Limb (tissue), 2 donors: Measurements from ENCODE around the gene ARID3A.

Source experiments
- DNase-seq, 2 donors: peaks; one replicate each; pipeline ENCODE4 v3.0.0-alpha.2; 2016; ENCODE audit errors: extremely low spot score in 2 of 2

Gene ARID3A

GRCh38 chr19:960601-960938, 34.7 kb downstream of the ARID3A start:
- no peak for DNase-seq

GRCh38 chr19:961866-962620, 36.2 kb downstream of the ARID3A start:
- DNase-seq: no peak

DNA sequence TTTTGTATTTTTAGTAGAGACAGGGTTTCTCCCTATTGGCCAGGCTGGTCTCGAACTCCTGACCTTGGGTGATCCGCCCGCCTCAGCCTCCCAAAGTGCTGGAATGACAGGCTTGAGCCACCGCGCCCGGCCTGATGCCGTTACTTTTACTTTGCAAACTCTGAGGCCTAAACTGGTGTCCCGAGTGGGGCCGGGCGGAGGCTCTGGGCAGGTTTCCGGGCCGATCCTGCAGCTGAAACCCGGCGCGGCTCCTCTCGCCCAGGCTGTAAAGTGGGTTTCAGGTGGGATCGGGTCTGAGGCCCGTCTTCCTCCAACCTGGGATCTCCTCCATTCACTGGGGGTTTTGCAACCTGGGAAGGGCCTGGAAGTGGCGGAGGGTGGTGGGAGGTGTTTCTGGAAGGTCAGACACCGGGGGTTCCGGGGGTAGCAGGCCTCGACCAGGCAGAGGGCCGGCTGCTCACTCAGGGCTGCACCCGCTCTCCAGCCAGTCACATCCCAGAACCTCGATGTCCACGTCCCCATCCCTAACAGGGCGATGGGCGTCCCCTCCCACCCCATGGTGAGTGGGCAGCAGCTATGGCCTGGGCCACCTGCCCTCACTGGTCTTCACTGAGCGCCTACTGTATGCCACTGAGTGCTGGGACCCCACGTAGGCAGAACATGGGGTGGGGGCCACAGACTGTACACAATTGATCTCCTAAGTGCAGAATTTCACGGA, 37.0 kb downstream of the ARID3A start:
- no peak for DNase-seq

GRCh38 chr19:963486-963951, 37.7 kb downstream of the ARID3A start:
- no peak for DNase-seq

GRCh38 chr19:964116-964520, 38.3 kb downstream of the ARID3A start:
- no peak for DNase-seq

GRCh38 chr19:964761-965694, 39.2 kb downstream of the ARID3A start:
- no peak for DNase-seq

- DNase-seq: no peak
Observed at GRCh38 chr19:966485-967088, 40.8 kb downstream of the ARID3A start.

DNA sequence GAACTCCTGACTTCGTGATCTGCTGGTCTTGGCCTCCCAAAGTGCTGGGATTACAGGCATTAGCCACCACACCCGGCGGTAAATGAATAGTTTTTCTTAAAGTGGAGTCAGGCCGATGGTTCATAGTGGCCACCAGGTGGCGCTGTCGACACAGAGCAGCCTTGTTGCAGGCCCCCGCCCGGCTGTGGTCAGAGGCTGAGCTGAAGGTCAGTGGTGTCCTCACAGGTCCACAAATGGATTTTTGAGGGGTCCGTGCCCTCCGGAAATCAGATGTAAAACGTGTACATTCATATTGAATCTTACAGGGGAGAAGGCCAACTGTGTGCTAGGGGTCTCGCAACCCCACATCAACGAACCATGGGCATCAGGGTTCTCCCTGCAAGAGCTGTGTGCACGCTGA, 44.9 kb downstream of the ARID3A start:
- no peak for DNase-seq

DNA sequence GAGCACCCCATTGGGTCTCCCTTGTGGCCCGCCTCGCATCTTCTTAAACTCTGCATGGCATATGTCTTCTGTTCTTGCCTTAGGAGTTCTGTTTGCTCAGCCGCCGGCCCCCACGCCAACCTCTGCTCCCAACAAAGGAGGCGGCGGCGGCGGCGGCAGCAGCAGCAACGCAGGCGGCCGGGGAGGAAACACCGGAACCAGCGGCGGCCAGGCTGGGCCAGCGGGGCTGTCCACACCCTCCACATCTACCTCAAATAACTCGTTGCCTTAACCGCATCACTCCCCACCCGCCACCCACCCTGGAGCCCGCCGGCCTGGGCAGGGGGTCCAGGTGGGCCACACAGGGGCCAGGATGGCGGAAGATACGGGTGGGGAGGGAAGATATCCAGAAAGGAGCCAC, 46.0 kb downstream of the ARID3A start:
- DNase-seq: no peak

DNA sequence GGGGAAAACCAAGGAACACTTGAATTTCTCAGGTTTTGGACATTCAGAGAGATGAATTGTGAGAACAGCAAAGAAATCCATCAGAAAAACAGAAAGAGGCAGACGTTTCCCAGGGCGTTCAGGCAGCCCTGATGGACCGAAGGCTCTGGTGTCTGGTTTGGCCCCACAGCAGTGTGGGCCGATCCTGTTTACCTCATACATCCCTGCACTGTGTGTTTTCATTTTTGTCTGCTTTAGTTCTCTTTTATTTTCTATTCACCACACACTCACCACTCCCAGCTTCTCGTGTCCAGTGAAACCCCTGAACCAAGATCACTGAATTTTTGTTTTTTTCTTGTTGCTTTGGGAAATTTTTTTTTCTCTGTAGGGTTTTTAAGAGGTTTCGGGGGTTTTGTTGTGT, 46.4 kb downstream of the ARID3A start:
- no peak for DNase-seq

DNA sequence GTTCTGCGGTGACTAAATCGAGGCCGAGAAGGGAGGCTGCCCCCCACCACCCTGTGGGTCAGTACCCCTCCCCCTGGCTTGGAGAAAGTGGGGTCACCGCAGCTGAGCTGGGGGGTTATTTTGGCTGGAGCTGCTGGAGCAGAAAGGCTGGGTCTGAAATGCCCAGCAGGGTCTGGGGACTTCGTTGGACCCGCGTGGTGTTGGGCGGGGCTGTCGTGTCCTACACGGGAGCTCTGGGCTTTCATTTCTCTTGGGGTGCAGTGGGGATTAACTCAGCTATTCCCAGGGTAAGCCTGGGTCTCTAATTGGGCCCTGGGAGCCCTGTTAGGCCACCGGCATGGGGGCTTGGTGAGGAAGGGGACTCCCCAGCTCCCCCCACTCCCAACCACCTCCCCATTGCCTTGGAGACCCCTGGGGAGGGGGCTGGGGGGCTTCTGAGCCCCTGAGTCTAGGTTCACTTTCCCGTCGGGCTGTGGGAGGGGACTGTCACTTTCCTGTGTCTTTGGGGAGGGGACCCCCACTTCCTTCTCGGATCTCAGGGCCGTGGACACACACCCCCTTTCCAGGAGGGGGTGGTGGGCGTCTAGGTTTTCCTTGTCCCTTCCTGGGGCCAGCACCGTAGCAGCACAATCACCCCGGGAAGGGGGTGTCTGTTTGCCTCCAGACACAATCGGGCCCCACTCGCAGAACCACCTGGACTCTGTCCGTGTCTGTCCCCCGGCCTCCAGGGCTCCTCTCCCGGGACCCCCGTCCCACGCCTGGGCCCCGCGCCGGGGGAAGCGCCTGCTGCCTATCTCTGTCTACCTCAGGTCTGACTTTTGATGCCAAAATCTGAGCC, 48.1 kb downstream of the ARID3A start:
- no peak for DNase-seq

- no peak for DNase-seq
Observed at GRCh38 chr19:974564-975257, 48.9 kb downstream of the ARID3A start.

DNA sequence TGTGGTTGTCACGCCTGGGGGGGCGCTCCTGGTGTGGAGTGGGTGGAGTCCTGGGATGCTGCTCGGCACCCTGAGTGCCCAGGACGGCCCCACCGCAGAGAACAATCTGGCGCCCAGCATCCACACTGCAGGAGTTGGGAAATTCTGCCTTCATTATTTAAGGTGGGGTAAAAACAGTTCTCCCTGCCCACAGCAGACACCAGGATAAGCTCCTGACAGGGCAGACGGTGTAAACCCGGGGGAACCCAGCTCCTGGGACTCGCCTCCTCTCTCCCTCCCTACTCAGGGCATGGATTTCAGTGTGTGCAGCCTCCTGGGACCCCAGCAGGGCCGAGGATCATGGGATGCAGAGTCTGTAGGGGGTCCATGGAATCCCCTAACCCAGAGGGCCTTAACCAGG, 50.6 kb downstream of the ARID3A start:
- DNase-seq: no peak

- no peak for DNase-seq
Observed at GRCh38 chr19:977058-977464, 51.2 kb downstream of the ARID3A start.

DNA sequence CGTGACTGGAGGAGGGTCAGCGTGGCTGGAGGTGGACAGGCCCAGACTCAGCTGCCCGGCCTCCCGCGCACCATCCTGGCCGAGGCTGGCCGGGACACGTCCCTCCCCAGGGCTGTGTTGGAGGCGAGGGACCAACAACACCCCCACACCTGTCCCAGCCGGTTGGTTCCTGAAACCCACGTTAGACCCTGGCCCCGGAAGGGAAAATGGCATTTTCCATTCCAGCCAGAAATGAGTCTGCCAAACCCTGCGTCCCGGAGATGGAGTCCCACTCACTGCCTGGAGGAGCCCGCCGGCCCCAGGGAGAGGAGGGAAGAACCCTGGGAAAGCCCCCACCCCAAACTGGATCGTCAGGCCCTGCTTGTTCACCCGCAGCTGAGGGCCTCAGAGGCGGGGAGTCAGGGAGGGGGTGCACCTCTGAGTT, 53.5 kb downstream of the ARID3A start:
- DNase-seq: no peak

GRCh38 chr19:980133-980998, 54.5 kb downstream of the ARID3A start:
- no peak for DNase-seq

- DNase-seq: peak; percentile 50 to 89
Observed at GRCh38 chr19:982567-983170, 56.8 kb downstream of the ARID3A start.

DNA sequence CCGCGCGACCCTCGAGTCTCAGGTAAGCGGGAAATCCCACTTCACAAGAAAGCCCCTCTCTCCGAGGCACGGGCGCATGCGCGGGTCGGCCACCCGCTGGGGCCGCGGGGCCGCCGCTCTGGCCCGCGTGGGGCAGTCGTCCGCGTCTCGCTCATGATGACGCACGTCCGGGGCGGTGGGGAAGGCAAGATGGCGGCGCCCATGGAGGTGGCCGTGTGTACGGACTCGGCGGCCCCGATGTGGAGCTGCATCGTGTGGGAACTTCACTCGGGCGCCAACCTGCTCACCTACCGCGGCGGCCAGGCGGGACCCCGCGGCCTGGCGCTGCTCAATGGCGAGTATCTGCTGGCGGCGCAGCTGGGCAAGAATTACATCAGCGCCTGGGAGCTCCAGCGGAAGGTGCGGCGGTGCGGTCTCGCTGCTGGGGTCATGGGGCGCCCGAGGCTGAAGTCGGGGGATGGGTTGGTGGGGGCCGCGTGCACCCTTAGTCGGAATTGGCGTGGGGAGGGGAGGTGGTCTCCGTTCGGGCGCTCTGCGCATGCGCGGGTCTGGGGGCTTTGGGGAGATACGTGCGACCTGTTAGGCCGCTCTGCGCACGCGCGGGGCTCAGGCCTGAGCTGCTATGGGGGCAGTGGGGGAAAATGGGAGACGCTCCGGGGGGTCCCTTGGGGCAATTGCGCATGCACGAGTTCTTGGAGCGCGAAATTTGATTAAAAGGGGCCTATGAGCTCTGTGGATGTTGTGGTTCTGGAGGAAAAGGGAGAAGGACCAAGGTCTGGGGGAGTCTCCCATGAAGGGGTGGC, 58.5 kb downstream of the ARID3A start, which contains the start of gene WDR18:
Gene WDR18, plus strand, starts transcription at position 181 of the 803 bp plus-strand sequence. Its CDS starts 9 bp downstream, at position 190.
- DNase-seq: peak; percentile 91 to 95
